Keratinocyte (primary cell): Measurements from ENCODE around the gene RARA. TPM values are rescaled to one million over a fixed set of nuclear protein-coding genes. Genes with fewer than 3 reads are reported as not detected.

Experiments used
- DNase-seq: peaks from one replicate; pipeline ENCODE4 v3.0.0-alpha.2; 2011; ENCODE audit warnings: low read depth, missing footprints, low spot score
- FAIRE-seq: peaks from 2 replicates; lab custom pipeline; 2011; peaks lifted over from hg19 to GRCh38; lab: Jason Lieb, UNC
- H2AFZ ChIP-seq: 2 replicates; pipeline ENCODE4 v1.6.0; 2012; ENCODE audit warnings: low read length, control low read depth, inconsistent platforms; ENCODE audit not compliant: control insufficient read depth
- H3K27ac ChIP-seq: 2 replicates; pipeline ENCODE4 v1.5.1; 2011; ENCODE audit warnings: low read length; ENCODE audit not compliant: control insufficient read depth, insufficient read depth
- H3K27me3 ChIP-seq: 3 replicates; pipeline ENCODE4 v1.6.0; 2011; ENCODE audit warnings: low read length; ENCODE audit not compliant: control insufficient read depth, insufficient read depth; ENCODE audit errors: extremely low read depth
- H3K36me3 ChIP-seq, 2 experiments: 2 replicates in 1 of 2; 3 replicates in 1 of 2; pipeline ENCODE4 v1.5.1; 2011; ENCODE audit warnings: low read length in 2 of 2, mild to moderate bottlenecking in 1 of 2; ENCODE audit not compliant: control insufficient read depth in 2 of 2, insufficient read depth in 2 of 2; ENCODE audit errors: extremely low read depth in 1 of 2
- H3K4me1 ChIP-seq: 3 replicates; pipeline ENCODE4 v1.5.1; 2011; ENCODE audit warnings: low read length; ENCODE audit not compliant: control insufficient read depth, insufficient read depth; ENCODE audit errors: extremely low read depth
- H3K4me2 ChIP-seq: 3 replicates; pipeline ENCODE4 v1.6.0; 2011; ENCODE audit warnings: low read depth, low read length; ENCODE audit not compliant: control insufficient read depth, insufficient read depth; ENCODE audit errors: extremely low read depth
- H3K4me3 ChIP-seq, 3 experiments: fragments of 200-600 bp in 1 of 3; sonication (generic) in 1 of 3; 2 replicates in 2 of 3; 3 replicates in 1 of 3; pipeline ENCODE4 v1.5.1; 2011 to 2016; ENCODE audit warnings: low read length in 3 of 3, mild to moderate bottlenecking in 3 of 3, control low read depth in 2 of 3, inconsistent platforms in 1 of 3, low read depth in 1 of 3, mixed read lengths in 1 of 3, mixed run types in 1 of 3, moderate library complexity in 1 of 3; ENCODE audit not compliant: control insufficient read depth in 2 of 3, insufficient read depth in 2 of 3; ENCODE audit errors: extremely low read depth in 1 of 3
- H3K79me2 ChIP-seq: 2 replicates; pipeline ENCODE4 v1.6.0; 2012; ENCODE audit warnings: low read length; ENCODE audit not compliant: control insufficient read depth, insufficient read depth
- H3K9ac ChIP-seq: 3 replicates; pipeline ENCODE4 v1.6.0; 2011; ENCODE audit warnings: low read length; ENCODE audit not compliant: control insufficient read depth, insufficient read depth; ENCODE audit errors: extremely low read depth
- H3K9me1 ChIP-seq: 3 replicates; pipeline ENCODE4 v1.6.0; 2011; ENCODE audit warnings: low read length; ENCODE audit not compliant: control insufficient read depth, insufficient read depth; ENCODE audit errors: extremely low read depth
- H3K9me3 ChIP-seq: 2 replicates; pipeline ENCODE4 v1.5.1; 2012; ENCODE audit warnings: low read depth, low read length; ENCODE audit not compliant: control insufficient read depth
- H4K20me1 ChIP-seq: 3 replicates; pipeline ENCODE4 v1.6.0; 2011; ENCODE audit warnings: low read length; ENCODE audit not compliant: control insufficient read depth, insufficient read depth; ENCODE audit errors: extremely low read depth
- EZH2 ChIP-seq: IDR thresholded peaks from one replicate; pipeline ENCODE4 v1.6.1; 2012; ENCODE audit warnings: inconsistent platforms, mild to moderate bottlenecking, low read length, moderate library complexity
- dilution Hi-C: fragments of 300-500 bp; cut with MboI; formaldehyde crosslinking; loops from one replicate; pipeline ENCODE4 v1.7.0; 2020; ENCODE audit warnings: low sequenced_read_pairs; ENCODE audit not compliant: extremely low pct_ligation_motif_present
- polyA plus RNA-seq, 5 experiments: library from polyadenylated mRNA; depleted of rRNA in 3 of 5; stranded (reverse) in 3 of 5; stranded (forward) in 1 of 5; unstranded in 1 of 5; fragments of >200 nt; gene quantifications; 1 replicate in 1 of 5; 2 replicates in 3 of 5; 3 replicates in 1 of 5; pipeline versions ENCODE4 v1.2.1 to v1.2.3, GENCODE V29; 2011 to 2012; ENCODE audit warnings: missing spikeins in 2 of 5, low read depth in 1 of 5, low replicate concordance in 1 of 5
- TF ChIP-seq, protein P1 (sequence below), 3 experiments: IDR thresholded peaks in 1 of 3; conservative IDR thresholded peaks in 1 of 3; optimal IDR thresholded peaks in 1 of 3; 2 replicates in 2 of 3; 3 replicates in 1 of 3; pipeline versions ENCODE3 to v1.5.1; 2011; ENCODE audit warnings: low read length in 3 of 3, mild to moderate bottlenecking in 3 of 3, moderate library complexity in 2 of 3, control low read depth in 1 of 3, inconsistent platforms in 1 of 3; ENCODE audit not compliant: insufficient read depth in 2 of 3; ENCODE audit errors: extremely low read depth in 1 of 3

Gene RARA
- polyA plus RNA-seq, 1 donor (not counting 4 experiments of a cell fraction or from before 2014, with no cell fraction given), result 3.8 TPM

DNA sequence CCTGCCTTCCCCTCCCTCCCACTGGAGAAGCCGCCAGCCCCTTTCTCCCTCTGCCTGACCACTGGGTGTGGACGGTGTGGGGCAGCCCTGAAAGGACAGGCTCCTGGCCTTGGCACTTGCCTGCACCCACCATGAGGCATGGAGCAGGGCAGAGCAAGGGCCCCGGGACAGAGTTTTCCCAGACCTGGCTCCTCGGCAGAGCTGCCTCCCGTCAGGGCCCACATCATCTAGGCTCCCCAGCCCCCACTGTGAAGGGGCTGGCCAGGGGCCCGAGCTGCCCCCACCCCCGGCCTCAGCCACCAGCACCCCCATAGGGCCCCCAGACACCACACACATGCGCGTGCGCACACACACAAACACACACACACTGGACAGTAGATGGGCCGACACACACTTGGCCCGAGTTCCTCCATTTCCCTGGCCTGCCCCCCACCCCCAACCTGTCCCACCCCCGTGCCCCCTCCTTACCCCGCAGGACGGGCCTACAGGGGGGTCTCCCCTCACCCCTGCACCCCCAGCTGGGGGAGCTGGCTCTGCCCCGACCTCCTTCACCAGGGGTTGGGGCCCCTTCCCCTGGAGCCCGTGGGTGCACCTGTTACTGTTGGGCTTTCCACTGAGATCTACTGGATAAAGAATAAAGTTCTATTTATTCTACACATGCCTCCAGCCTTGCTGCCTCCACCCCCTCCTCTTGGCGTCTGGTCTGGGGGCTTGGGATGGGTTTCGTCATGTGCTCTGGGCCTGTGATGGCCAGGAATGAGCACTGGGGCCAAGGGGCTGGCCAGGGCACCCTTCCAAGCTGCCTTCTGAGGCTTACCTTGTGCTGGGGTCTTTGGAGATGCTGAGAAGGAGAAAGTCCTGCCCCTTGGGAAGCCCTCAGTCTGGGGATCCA, 48.3 kb downstream of the RARA start:
- no peaks in the 10 kb centered on the region for H3K9me3 ChIP-seq
- H4K20me1 ChIP-seq, result no peaks in the 10 kb centered on the region
- DNase-seq (no peak), FAIRE-seq (no peak)
- H3K79me2 ChIP-seq, result no peaks in the 10 kb centered on the region
- H3K4me1 ChIP-seq, result peaks cover 3% of the 10 kb centered on the region
- no peak overlapping the region for H3K27ac ChIP-seq
- H3K4me2 ChIP-seq, result no peak overlapping the region
- H3K4me3 ChIP-seq, result no peak overlapping the region
- no peak for TF ChIP-seq EZH2
- TF ChIP-seq, protein P1, sequence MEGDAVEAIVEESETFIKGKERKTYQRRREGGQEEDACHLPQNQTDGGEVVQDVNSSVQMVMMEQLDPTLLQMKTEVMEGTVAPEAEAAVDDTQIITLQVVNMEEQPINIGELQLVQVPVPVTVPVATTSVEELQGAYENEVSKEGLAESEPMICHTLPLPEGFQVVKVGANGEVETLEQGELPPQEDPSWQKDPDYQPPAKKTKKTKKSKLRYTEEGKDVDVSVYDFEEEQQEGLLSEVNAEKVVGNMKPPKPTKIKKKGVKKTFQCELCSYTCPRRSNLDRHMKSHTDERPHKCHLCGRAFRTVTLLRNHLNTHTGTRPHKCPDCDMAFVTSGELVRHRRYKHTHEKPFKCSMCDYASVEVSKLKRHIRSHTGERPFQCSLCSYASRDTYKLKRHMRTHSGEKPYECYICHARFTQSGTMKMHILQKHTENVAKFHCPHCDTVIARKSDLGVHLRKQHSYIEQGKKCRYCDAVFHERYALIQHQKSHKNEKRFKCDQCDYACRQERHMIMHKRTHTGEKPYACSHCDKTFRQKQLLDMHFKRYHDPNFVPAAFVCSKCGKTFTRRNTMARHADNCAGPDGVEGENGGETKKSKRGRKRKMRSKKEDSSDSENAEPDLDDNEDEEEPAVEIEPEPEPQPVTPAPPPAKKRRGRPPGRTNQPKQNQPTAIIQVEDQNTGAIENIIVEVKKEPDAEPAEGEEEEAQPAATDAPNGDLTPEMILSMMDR (optimal IDR thresholded peaks at IDR 0.05 in 1 of 3, IDR thresholded peaks at IDR 0.05 in 1 of 3, conservative IDR thresholded peaks at IDR 0.05 in 1 of 3; ENCODE audit: extremely low read depth in 1 of 3, insufficient read depth in 2 of 3, low read length in 3 of 3), result no peak
- H3K36me3 ChIP-seq, result peaks cover 6 to 13% of the 10 kb centered on the region in 2 experiments
- H2AFZ ChIP-seq, result no peak overlapping the region
- dilution Hi-C loops, result no loop called here
- H3K9ac ChIP-seq, result no peak overlapping the region
- no peaks in the 10 kb centered on the region for H3K27me3 ChIP-seq
- H3K9me1 ChIP-seq, result no peaks in the 10 kb centered on the region

DNA sequence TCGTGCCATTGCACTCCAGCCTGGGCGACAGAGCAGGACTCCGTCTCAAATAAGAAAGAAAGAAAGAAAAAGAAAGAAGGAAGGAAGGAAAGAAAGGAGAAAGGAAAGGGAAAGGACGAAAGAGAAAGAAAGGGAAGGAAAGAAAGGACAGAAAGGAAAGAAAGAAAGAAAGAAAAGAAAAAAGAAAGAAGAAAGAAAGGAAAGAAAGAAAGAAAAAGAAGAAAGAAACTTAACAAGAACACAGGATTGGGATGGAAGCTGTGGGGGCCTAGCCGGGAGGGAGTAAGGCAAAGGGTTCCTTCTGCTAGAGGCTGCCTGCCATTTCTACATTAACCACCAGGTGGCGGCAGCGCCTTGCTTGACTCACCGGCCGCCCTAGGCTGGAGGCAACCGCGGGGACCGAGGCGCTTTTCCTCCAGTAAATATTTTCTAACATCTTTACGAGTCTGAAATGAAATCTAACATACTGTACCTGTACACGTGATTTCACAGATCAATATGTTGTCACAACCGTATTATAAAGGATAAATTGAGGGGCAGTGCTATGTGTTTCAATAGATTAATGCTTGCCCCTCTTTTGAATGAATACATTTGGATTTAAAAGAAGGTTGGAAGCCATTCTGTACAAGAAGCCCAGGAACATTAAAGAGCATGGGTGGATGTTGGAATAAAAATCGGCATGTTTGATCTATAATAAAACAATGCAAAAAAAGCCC, 49.5 kb downstream of the RARA start:
- Histone ChIP-seq H2AFZ (peak overlapping the region; percentile 76), H4K20me1 (no peaks in the 10 kb centered on the region), H3K36me3 (peaks cover 3 to 5% of the 10 kb centered on the region in 2 experiments), H3K9ac (peak overlapping the region; percentile 22), H3K4me1 (peaks cover 3% of the 10 kb centered on the region), H3K4me2 (peak overlapping the region; percentile 85), H3K4me3 (peak overlapping the region in 1 of 3 experiments; percentile 59), H3K9me3 (no peaks in the 10 kb centered on the region), H3K9me1 (no peaks in the 10 kb centered on the region), H3K27me3 (no peaks in the 10 kb centered on the region), H3K79me2 (no peaks in the 10 kb centered on the region), H3K27ac (no peak overlapping the region)
- FAIRE-seq, result peak; percentile 78
- DNase-seq, result no peak
- dilution Hi-C loops, result no loop called here
- TF ChIP-seq EZH2, result no peak
- TF ChIP-seq, protein P1 (optimal IDR thresholded peaks at IDR 0.05 in 1 of 3, IDR thresholded peaks at IDR 0.05 in 1 of 3, conservative IDR thresholded peaks at IDR 0.05 in 1 of 3; ENCODE audit: extremely low read depth in 1 of 3, insufficient read depth in 2 of 3, low read length in 3 of 3), result peak; percentile 95 to 98 (median 97)
